GM21360 (cell line): ENCODE results near the gene NOC2L.

Experiments used
- ATAC-seq: cut with Tn5 transposase; IDR thresholded peaks from one replicate; pipeline ENCODE4 v1.9.1; 2021; ENCODE audit warnings: mild to moderate bottlenecking, moderate library complexity; ENCODE audit not compliant: unreplicated experiment

The NOC2L gene

GRCh38 chr1:943545-944340 lies 15.3 kb downstream of the NOC2L start:
- ATAC-seq, result no peak

- ATAC-seq, result no peak
These were observed 16.1 kb downstream of the NOC2L start for GRCh38 chr1:942864-943533.

- ATAC-seq, result no peak
These were observed 16.6 kb downstream of the NOC2L start for GRCh38 chr1:942411-942821.

- no peak for ATAC-seq
These were observed 17.3 kb downstream of the NOC2L start for GRCh38 chr1:941588-942383.

GRCh38 chr1:941015-941587 lies 18.0 kb downstream of the NOC2L start:
- ATAC-seq, result no peak

GRCh38 chr1:940107-941014 lies 18.7 kb downstream of the NOC2L start:
- ATAC-seq, result no peak

- ATAC-seq, result no peak
These were observed 19.4 kb downstream of the NOC2L start for GRCh38 chr1:939511-940106.

GRCh38 chr1:938711-939489 lies 20.2 kb downstream of the NOC2L start:
- ATAC-seq, result no peak

- no peak for ATAC-seq
These were observed 20.9 kb downstream of the NOC2L start for GRCh38 chr1:938088-938683.

GRCh38 chr1:937521-937920 lies 21.5 kb downstream of the NOC2L start:
- no peak for ATAC-seq

GRCh38 chr1:936348-937264 lies 22.4 kb downstream of the NOC2L start:
- ATAC-seq, result no peak

GRCh38 chr1:935751-936231 lies 23.3 kb downstream of the NOC2L start:
- ATAC-seq, result no peak

GRCh38 chr1:934991-935750 lies 23.9 kb downstream of the NOC2L start:
- no peak for ATAC-seq

- ATAC-seq, result no peak
These were observed 25.5 kb downstream of the NOC2L start for GRCh38 chr1:933603-933940.

GRCh38 chr1:932776-933602 lies 26.1 kb downstream of the NOC2L start:
- no peak for ATAC-seq

GRCh38 chr1:932173-932510 lies 26.9 kb downstream of the NOC2L start:
- no peak for ATAC-seq
